PC-3 (cell line): ENCODE measurements around the gene FBXO17. TPM values are rescaled to one million over a fixed set of nuclear protein-coding genes. Genes with fewer than 3 reads are reported as not detected.

Experiments used
- ATAC-seq: fragments of 200-7000 bp; cut with Tn5 transposase; 2 replicates; pipeline ENCODE4 v1.9.1; 2020; ENCODE audit warnings: mild to moderate bottlenecking, moderate library complexity
- BruUV-seq: library from RNA; stranded (reverse); fragments of 400-500 nt; replicated peaks from 2 replicates; lab custom pipeline; 2021; lab: Mats Ljungman, UMichigan
- CTCF ChIA-PET: fragments of 300-600 bp; sonication (Branson Sonifier 250); formaldehyde crosslinking; loops from one replicate; lab custom pipeline; 2022; ENCODE audit warnings: antibody characterized with exemption; lab: Charles Lee
- POLR2A ChIA-PET: fragments of 300-600 bp; sonication (Branson Sonifier 250); formaldehyde crosslinking; loops from one replicate; lab custom pipeline; 2022; ENCODE audit warnings: antibody characterized with exemption; ENCODE audit not compliant: unreplicated experiment; lab: Charles Lee
- DNase-seq: peaks from one replicate; pipeline ENCODE4 v3.0.0-alpha.2; 2015
- H2AFZ ChIP-seq: fragments of 300-600 bp; sonication (generic); 2 replicates; pipeline ENCODE4 v1.6.0; 2016; ENCODE audit warnings: antibody characterized with exemption, low read length
- H3F3A ChIP-seq: fragments of 300-600 bp; sonication (generic); one replicate; pipeline ENCODE4 v1.6.0; 2017; ENCODE audit warnings: antibody characterized with exemption, low read length, control low read depth, mild to moderate bottlenecking; ENCODE audit not compliant: unreplicated experiment
- H3K27ac ChIP-seq: fragments of 300-600 bp; sonication (generic); 2 replicates; pipeline ENCODE4 v1.5.1; 2016; ENCODE audit warnings: mild to moderate bottlenecking, low read length
- H3K27me3 ChIP-seq: fragments of 300-600 bp; sonication (generic); 2 replicates; pipeline ENCODE4 v1.6.1; 2016; ENCODE audit warnings: low read length, mixed read lengths
- H3K36me3 ChIP-seq: fragments of 300-600 bp; sonication (generic); 2 replicates; pipeline ENCODE4 v1.6.1; 2016; ENCODE audit warnings: low read depth, mixed run types, low read length, mixed read lengths
- H3K4me1 ChIP-seq: fragments of 300-600 bp; sonication (generic); 2 replicates; pipeline ENCODE4 v1.5.1; 2016; ENCODE audit warnings: low read length; ENCODE audit not compliant: insufficient read depth
- H3K4me2 ChIP-seq: fragments of 300-600 bp; sonication (generic); 2 replicates; pipeline ENCODE4 v1.6.0; 2016; ENCODE audit warnings: low read length
- H3K4me3 ChIP-seq: fragments of 300-600 bp; sonication (generic); 2 replicates; pipeline ENCODE4 v1.5.1; 2016; ENCODE audit warnings: mild to moderate bottlenecking, low read length, mixed read lengths
- H3K79me2 ChIP-seq: fragments of 300-600 bp; sonication (generic); 2 replicates; pipeline ENCODE4 v1.6.1; 2017; ENCODE audit warnings: low read length, mixed read lengths
- H3K9ac ChIP-seq: fragments of 300-600 bp; sonication (generic); 2 replicates; pipeline ENCODE4 v1.6.0; 2016; ENCODE audit warnings: mild to moderate bottlenecking, low read length
- H3K9me2 ChIP-seq: fragments of 300-600 bp; sonication (generic); replicated peaks from 2 replicates; pipeline ENCODE4 v1.6.1; 2016; ENCODE audit warnings: mixed run types, low read length, mixed read lengths
- H3K9me3 ChIP-seq: fragments of 300-600 bp; sonication (generic); 2 replicates; pipeline ENCODE4 v1.6.1; 2016; ENCODE audit warnings: low read length, mixed read lengths
- H4K20me1 ChIP-seq: fragments of 300-600 bp; sonication (generic); 2 replicates; pipeline ENCODE4 v1.6.1; 2016; ENCODE audit warnings: low read length, mixed read lengths
- EZH2 ChIP-seq: fragments of 300-600 bp; sonication (generic); IDR thresholded peaks from one replicate; pipeline ENCODE4 v1.6.1; 2017; ENCODE audit warnings: antibody characterized with exemption, mild to moderate bottlenecking, low read length; ENCODE audit not compliant: unreplicated experiment
- EZH2phosphoT487 ChIP-seq: fragments of 300-600 bp; sonication (generic); IDR thresholded peaks from 2 replicates; pipeline ENCODE4 v1.6.1; 2018; ENCODE audit warnings: mild to moderate bottlenecking, antibody characterized with exemption, low read length, borderline replicate concordance
- intact Hi-C: fragments of 100-400 bp; cut with micrococcal nuclease; formaldehyde crosslinking; loops from 2 replicates; pipeline ENCODE4 v1.9.0; 2023
- total RNA-seq: library from RNA; depleted of rRNA; stranded (reverse); fragments of >200 nt; gene quantifications from 2 replicates; pipeline ENCODE4 v1.2.3, GENCODE V29; 2014
- TF ChIP-seq, protein P1 (sequence below): fragments of 300-600 bp; sonication (generic); conservative IDR thresholded peaks from 2 replicates; pipeline ENCODE4 v1.5.1; 2017; ENCODE audit warnings: antibody characterized with exemption, low read depth, mild to moderate bottlenecking, low read length

Gene FBXO17
- total RNA-seq, 1 experiment from 2014 or later: not detected

DNA sequence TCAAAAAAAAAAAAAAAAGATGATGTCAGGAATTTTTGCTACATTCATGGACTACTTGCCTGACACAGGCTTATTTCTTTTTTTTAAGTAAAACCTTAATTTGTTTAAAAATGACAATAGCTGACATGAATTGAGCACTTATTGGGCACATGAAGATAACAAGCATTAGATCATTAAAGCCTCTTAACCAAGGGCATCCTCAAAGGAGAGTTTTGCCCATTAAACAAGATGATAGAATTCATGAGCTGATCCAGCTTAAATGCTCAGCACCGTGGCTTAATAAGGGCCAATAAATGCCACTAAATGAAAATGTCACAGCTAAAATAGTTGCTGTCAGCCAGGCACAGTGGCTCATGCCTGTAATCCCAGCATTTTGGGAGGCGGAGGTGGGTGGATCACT, 19.3 kb downstream of the FBXO17 start:
- TF ChIP-seq EZH2 (no peak), EZH2phosphoT487 (no peak)
- TF ChIP-seq, protein P1, sequence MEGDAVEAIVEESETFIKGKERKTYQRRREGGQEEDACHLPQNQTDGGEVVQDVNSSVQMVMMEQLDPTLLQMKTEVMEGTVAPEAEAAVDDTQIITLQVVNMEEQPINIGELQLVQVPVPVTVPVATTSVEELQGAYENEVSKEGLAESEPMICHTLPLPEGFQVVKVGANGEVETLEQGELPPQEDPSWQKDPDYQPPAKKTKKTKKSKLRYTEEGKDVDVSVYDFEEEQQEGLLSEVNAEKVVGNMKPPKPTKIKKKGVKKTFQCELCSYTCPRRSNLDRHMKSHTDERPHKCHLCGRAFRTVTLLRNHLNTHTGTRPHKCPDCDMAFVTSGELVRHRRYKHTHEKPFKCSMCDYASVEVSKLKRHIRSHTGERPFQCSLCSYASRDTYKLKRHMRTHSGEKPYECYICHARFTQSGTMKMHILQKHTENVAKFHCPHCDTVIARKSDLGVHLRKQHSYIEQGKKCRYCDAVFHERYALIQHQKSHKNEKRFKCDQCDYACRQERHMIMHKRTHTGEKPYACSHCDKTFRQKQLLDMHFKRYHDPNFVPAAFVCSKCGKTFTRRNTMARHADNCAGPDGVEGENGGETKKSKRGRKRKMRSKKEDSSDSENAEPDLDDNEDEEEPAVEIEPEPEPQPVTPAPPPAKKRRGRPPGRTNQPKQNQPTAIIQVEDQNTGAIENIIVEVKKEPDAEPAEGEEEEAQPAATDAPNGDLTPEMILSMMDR: no peak
- Histone ChIP-seq H3K27me3 (no peaks in the 10 kb centered on the region), H3F3A (no peaks in the 10 kb centered on the region), H3K9ac (no peak overlapping the region), H2AFZ (no peak overlapping the region), H3K36me3 (no peaks in the 10 kb centered on the region), H3K79me2 (no peaks in the 10 kb centered on the region), H3K4me1 (no peaks in the 10 kb centered on the region), H4K20me1 (no peaks in the 10 kb centered on the region), H3K9me2 (no peaks in the 10 kb centered on the region), H3K4me3 (no peak overlapping the region), H3K9me3 (no peaks in the 10 kb centered on the region), H3K4me2 (no peak overlapping the region), H3K27ac (no peak overlapping the region)
- no peak for DNase-seq
- POLR2A ChIA-PET: no interaction called here
- no TSS peak for BruUV-seq
- CTCF ChIA-PET: no interaction called here
- no peak for ATAC-seq
- intact Hi-C loops: loop anchor here (10.0 kb wide), 1 partner anchor 551 kb away; the partner anchor contains the start of gene FAM98C

DNA sequence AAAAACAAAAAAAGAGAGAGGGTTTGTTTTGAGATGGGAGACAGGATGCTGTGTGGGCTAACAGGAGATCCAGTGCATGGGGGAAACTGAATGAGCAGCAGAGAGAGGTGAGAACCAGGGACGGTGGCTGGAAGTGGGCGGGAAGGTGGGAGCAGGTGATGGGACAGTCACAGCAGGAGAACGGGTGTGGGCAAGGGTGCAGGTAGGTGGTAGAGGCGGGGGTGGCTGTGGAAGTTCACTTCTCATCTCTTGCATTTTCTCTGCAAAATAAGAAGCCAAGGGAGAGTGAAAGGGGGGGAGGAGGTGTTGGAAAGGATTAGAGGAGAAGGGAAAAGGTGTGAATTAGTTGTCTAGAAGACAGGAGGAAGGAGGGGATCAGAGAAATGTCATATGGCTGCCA, 21.9 kb downstream of the FBXO17 start:
- CTCF ChIA-PET: no interaction called here
- no peak overlapping the region for H2AFZ ChIP-seq
- TF ChIP-seq EZH2phosphoT487: no peak
- TF ChIP-seq, protein P1: no peak
- TF ChIP-seq EZH2: no peak
- no peaks in the 10 kb centered on the region for H3K27me3 ChIP-seq
- H3K4me2 ChIP-seq: no peak overlapping the region
- no peak overlapping the region for H3K27ac ChIP-seq
- intact Hi-C loops: loop anchor here (10.0 kb wide), 1 partner anchor 549 kb away; the partner anchor contains the start of gene FAM98C
- no peaks in the 10 kb centered on the region for H4K20me1 ChIP-seq
- no peak overlapping the region for H3K9ac ChIP-seq
- no peaks in the 10 kb centered on the region for H3K79me2 ChIP-seq
- no peak for DNase-seq
- H3F3A ChIP-seq: no peaks in the 10 kb centered on the region
- H3K36me3 ChIP-seq: no peaks in the 10 kb centered on the region
- POLR2A ChIA-PET: no interaction called here
- no peak overlapping the region for H3K4me3 ChIP-seq
- BruUV-seq: no TSS peak
- H3K9me2 ChIP-seq: no peaks in the 10 kb centered on the region
- ATAC-seq: no peak
- no peaks in the 10 kb centered on the region for H3K4me1 ChIP-seq
- H3K9me3 ChIP-seq: no peaks in the 10 kb centered on the region

DNA sequence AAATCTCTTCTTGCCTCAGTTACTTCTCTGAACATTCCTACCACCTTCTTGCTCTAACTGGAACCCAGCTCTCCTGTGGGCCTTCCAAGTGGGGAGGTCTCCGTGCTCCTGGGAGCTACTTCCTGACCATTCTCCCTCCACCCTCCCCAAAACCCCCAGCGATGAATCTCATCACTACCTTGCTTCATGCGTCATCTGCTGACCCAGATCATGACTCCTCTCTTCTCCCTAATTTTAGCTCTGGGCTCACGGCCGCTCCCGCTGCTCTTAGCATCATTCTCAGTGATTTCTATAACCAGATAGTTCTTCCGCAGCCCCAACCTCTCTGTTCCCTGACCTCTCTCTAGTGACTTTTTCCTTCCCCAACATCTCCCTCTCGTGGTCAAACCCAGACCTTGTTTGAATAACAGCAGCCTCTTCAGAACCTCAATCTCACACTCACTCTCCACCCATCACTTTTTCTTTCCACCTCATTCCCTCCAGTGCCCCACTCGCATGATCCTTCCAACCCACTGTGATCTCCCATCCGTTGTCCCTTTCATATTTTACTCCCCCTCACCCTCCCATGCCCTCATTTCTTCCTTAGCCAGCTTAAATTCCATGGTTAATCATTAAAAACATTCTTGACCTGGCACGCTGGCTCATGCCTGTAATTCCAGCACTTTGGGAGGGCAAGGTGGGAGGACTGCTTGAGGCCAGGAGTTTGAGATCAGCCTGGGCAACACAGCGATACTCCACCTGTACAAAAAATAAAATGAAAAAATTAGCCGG, 23.0 kb downstream of the FBXO17 start:
- CTCF ChIA-PET: no interaction called here
- no TSS peak for BruUV-seq
- Histone ChIP-seq H3K27me3 (no peaks in the 10 kb centered on the region), H3F3A (no peaks in the 10 kb centered on the region), H3K4me1 (no peaks in the 10 kb centered on the region), H3K4me2 (no peak overlapping the region), H3K36me3 (no peaks in the 10 kb centered on the region), H3K79me2 (no peaks in the 10 kb centered on the region), H3K4me3 (no peak overlapping the region), H3K9me2 (no peaks in the 10 kb centered on the region), H2AFZ (no peak overlapping the region), H3K9me3 (no peaks in the 10 kb centered on the region), H3K27ac (no peak overlapping the region), H4K20me1 (no peaks in the 10 kb centered on the region), H3K9ac (no peak overlapping the region)
- TF ChIP-seq, protein P1: peak; percentile 64
- TF ChIP-seq EZH2: no peak
- intact Hi-C loops: loop anchor here (10.0 kb wide), 1 partner anchor 548 kb away; the partner anchor contains the start of gene FAM98C
- ATAC-seq: peak; percentile 74
- POLR2A ChIA-PET: no interaction called here
- DNase-seq: peak; percentile 75
